Breast epithelium (tissue), 4 donors: ENCODE data around the gene FZR1. TPM values are rescaled to one million over a fixed set of nuclear protein-coding genes. Genes with fewer than 3 reads are reported as not detected.

ENCODE experiments used
- DNase-seq, 2 donors: peaks; one replicate each; pipeline ENCODE4 v3.0.0-alpha.2; 2019; ENCODE audit warnings: low spot score in 2 of 2
- H3K27ac ChIP-seq, 2 donors: fragments of 200-600 bp; sonication (generic) in 1 of 2; one replicate each; pipeline ENCODE4 v1.5.1; 2016 to 2019; ENCODE audit warnings: mild to moderate bottlenecking in 1 of 2
- H3K27me3 ChIP-seq, 2 donors: fragments of 200-600 bp; sonication (generic) in 1 of 2; one replicate each; pipeline versions ENCODE4 v1.5.1 to v1.6.0; 2017 to 2019; ENCODE audit warnings: control low read depth in 1 of 2, mild to moderate bottlenecking in 1 of 2
- H3K36me3 ChIP-seq: fragments of 200-600 bp; one replicate; pipeline ENCODE4 v1.5.1; 2019
- H3K4me1 ChIP-seq, 2 donors: fragments of 200-600 bp; sonication (generic); one replicate each; pipeline ENCODE4 v1.5.1; 2016 to 2019; ENCODE audit warnings: control low read depth in 1 of 2
- H3K4me3 ChIP-seq, 3 donors: fragments of 200-600 bp; sonication (generic); 1 replicate in 2 of 3; 2 replicates in 1 of 3; pipeline ENCODE4 v1.5.1; 2016 to 2019; ENCODE audit warnings: mild to moderate bottlenecking in 3 of 3, moderate library complexity in 2 of 3
- H3K9me3 ChIP-seq, 2 donors: fragments of 200-600 bp; sonication (generic) in 1 of 2; one replicate each; pipeline ENCODE4 v1.5.1; 2016 to 2019; ENCODE audit warnings: control low read depth in 1 of 2
- POLR2A ChIP-seq: fragments of 450-650 bp; IDR thresholded peaks from one replicate; pipeline ENCODE4 v1.6.1; 2016; ENCODE audit warnings: antibody characterized with exemption, mild to moderate bottlenecking, moderate library complexity
- POLR2AphosphoS5 ChIP-seq, 3 donors: sonication (generic); formaldehyde crosslinking; IDR thresholded peaks; one replicate each; pipeline ENCODE4 v1.6.1; 2017; ENCODE audit warnings: antibody characterized with exemption in 3 of 3
- intact Hi-C: fragments of 100-400 bp; cut with DNase I; formaldehyde crosslinking; loops from one replicate; pipeline ENCODE4 v1.15.1; 2023; ENCODE audit warnings: low total_unique reads
- total RNA-seq, 3 donors: library from RNA; depleted of rRNA; stranded (reverse); fragments of >200 nt; gene quantifications; one replicate each; pipeline ENCODE4 v1.1.0, GENCODE V29; 2016
- TF ChIP-seq, protein P1 (sequence below), 3 donors: fragments of 450-650 bp; IDR thresholded peaks; one replicate each; pipeline ENCODE4 v1.5.1; 2016 to 2017; ENCODE audit warnings: antibody characterized with exemption in 3 of 3, mild to moderate bottlenecking in 3 of 3, moderate library complexity in 3 of 3

Gene FZR1
- total RNA-seq, 3 donors from 2014 or later, result 15.8 to 28.7 (median 26.5) TPM

DNA sequence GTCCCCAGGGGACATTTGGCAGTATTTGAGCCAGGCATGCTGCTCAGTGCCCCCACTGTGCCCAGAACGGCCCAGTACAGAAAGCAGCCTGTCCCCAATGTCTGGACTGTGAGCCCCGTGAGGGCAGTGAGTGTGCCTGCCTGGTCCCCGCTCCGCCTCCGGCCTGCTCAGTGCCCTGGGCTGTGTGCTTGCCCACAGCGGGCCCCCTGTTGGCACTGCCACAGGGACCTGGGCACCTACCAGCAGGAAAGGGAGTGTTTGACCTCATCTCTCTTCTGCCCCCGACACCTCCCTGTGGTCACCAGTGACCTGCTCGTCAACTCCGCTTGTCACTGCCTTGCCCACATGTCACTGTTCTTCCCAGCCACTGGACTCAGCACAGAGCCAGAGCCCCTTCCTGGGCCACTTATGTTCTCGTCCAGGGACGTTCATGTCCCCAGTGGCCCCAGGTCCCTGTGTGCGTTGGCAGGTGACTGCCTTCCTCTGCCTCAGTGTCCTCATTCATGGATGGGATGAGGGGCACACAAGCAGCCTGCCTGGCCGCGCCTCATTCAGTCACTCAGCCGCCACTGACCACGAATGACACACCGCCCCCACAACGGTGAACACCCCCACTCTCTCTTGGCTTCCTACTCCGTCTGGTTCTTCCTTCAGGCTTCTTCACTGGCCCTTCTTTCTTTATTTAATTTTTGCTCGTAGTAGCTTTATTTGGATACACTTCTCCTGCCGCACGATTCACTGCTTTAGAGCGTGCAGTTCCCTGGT lies 2.8 kb downstream of the FZR1 start:
- Histone ChIP-seq H3K27me3 (no peaks in the 10 kb centered on the region), H3K9me3 (no peaks in the 10 kb centered on the region), H3K27ac (peak overlapping the region in 1 of 2 donors; percentile 25), H3K4me1 (peaks cover 0 to 9% of the 10 kb centered on the region in 2 donors), H3K36me3 (no peaks in the 10 kb centered on the region), H3K4me3 (no peak overlapping the region)
- DNase-seq, result no peak
- TF ChIP-seq, protein P1, sequence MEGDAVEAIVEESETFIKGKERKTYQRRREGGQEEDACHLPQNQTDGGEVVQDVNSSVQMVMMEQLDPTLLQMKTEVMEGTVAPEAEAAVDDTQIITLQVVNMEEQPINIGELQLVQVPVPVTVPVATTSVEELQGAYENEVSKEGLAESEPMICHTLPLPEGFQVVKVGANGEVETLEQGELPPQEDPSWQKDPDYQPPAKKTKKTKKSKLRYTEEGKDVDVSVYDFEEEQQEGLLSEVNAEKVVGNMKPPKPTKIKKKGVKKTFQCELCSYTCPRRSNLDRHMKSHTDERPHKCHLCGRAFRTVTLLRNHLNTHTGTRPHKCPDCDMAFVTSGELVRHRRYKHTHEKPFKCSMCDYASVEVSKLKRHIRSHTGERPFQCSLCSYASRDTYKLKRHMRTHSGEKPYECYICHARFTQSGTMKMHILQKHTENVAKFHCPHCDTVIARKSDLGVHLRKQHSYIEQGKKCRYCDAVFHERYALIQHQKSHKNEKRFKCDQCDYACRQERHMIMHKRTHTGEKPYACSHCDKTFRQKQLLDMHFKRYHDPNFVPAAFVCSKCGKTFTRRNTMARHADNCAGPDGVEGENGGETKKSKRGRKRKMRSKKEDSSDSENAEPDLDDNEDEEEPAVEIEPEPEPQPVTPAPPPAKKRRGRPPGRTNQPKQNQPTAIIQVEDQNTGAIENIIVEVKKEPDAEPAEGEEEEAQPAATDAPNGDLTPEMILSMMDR (IDR thresholded peaks at IDR 0.05), result no peak
- no peak for TF ChIP-seq POLR2AphosphoS5 (IDR thresholded peaks at IDR 0.05)
- no peak for TF ChIP-seq POLR2A
- intact Hi-C loops, result no loop called here

DNA sequence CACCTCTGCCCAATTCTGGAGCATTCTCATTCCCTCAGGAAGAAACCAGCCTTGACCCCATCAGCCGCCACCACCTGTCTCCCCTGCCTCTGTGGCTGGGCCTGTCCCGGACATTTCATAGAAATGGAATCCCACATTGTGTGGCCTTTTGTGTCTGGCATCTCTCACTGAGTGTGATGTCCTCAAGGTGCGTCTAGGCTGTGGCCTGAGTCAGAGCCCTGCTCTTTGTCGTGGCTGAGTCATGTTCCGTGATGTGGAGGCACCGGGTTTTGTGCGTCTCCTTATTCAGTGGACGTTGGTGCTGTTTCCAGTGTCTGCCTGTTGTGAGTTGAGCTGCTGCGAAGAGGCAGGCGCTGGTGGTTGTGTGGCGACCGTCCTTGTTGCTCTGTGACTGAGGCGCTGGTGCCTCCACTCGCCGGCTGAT lies 3.5 kb downstream of the FZR1 start:
- H3K36me3 ChIP-seq, result no peaks in the 10 kb centered on the region
- no peak overlapping the region for H3K27ac ChIP-seq
- no peak for DNase-seq
- peaks cover 0 to 9% of the 10 kb centered on the region in 2 donors for H3K4me1 ChIP-seq
- no peaks in the 10 kb centered on the region for H3K27me3 ChIP-seq
- H3K4me3 ChIP-seq, result no peak overlapping the region
- intact Hi-C loops, result no loop called here
- no peaks in the 10 kb centered on the region for H3K9me3 ChIP-seq
- no peak for TF ChIP-seq POLR2AphosphoS5 (IDR thresholded peaks at IDR 0.05)
- TF ChIP-seq, protein P1 (IDR thresholded peaks at IDR 0.05), result no peak
- TF ChIP-seq POLR2A, result no peak

DNA sequence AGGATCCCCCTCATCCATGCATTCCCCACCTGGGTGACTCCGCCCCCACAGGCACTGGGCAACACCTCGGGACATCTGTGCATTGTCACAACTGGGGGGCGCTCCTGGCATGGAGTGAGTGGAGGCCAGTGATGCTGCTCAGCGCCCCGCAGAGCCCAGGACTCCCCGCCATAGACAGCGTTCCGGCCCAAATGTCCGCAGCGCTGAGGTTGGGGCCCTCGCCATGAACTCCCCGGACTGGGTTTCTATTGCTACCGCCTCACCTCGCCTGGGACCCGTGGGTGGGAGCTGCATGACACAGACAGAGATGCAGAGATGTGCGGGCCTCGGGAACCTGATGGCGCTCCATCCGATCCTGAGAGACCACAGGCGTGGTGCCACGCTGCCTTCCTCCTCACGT lies 4.6 kb downstream of the FZR1 start:
- TF ChIP-seq POLR2A, result no peak
- TF ChIP-seq, protein P1 (IDR thresholded peaks at IDR 0.05), result no peak
- TF ChIP-seq POLR2AphosphoS5 (IDR thresholded peaks at IDR 0.05), result no peak
- no peaks in the 10 kb centered on the region for H3K36me3 ChIP-seq
- H3K9me3 ChIP-seq, result no peaks in the 10 kb centered on the region
- intact Hi-C loops, result no loop called here
- no peak overlapping the region for H3K4me3 ChIP-seq
- no peak overlapping the region for H3K27ac ChIP-seq
- no peak for DNase-seq
- peaks cover 0 to 8% of the 10 kb centered on the region in 2 donors for H3K4me1 ChIP-seq
- H3K27me3 ChIP-seq, result no peaks in the 10 kb centered on the region

DNA sequence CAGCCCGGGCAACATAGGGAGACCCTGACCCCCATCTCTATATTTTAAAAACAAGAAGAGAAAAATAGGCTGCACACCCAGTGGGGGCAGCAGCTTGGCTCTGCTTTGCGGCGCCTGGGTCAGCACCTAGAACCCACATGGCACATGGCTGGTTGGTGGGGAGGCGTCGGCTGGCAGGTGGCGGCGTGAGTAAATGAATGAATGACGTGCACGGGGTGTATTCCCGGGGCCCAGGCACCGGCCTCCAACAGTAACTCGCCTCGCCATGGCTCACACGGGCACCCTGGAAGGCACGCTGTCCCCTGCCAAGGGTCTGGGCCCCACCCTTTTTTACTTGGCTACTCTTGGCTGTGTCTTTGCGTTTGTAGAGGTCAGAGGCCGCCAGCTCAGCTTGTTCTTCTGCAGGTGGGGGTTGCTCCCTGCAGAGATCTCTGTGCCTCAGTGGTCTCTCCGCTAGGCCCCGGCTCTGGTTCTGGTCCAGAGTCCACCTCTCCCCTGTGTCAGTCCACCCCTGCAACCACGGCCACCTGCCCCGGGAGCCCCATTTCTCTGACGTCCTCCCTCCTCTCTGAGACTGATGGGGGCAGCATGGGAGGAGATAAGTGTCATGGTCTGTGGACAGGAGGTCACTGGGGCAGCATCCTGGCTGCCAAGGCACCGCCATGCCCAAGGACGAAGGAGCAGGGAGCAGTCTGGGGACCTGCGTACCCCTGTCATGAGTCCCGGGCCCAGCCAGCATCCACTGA lies 5.6 kb downstream of the FZR1 start:
- Histone ChIP-seq H3K27ac (no peak overlapping the region), H3K27me3 (no peaks in the 10 kb centered on the region), H3K36me3 (no peaks in the 10 kb centered on the region), H3K4me1 (peaks cover 5 to 7% of the 10 kb centered on the region in 2 donors), H3K9me3 (no peaks in the 10 kb centered on the region), H3K4me3 (no peak overlapping the region)
- TF ChIP-seq POLR2A (no peak), POLR2AphosphoS5 (IDR thresholded peaks at IDR 0.05) (no peak)
- TF ChIP-seq, protein P1 (IDR thresholded peaks at IDR 0.05), result no peak
- no peak for DNase-seq
- intact Hi-C loops, result no loop called here
